NK-92 treated with Interleukin-12 subunit alpha and Interleukin-12 subunit beta, amount 100 ng/mL, for 24 hours (cell line): ENCODE data around the gene EHBP1L1.

ENCODE experiments used
- DNase-seq: peaks from one replicate; lab custom pipeline; 2025; lab: John Stamatoyannopoulos, UW

EHBP1L1 gene

DNA sequence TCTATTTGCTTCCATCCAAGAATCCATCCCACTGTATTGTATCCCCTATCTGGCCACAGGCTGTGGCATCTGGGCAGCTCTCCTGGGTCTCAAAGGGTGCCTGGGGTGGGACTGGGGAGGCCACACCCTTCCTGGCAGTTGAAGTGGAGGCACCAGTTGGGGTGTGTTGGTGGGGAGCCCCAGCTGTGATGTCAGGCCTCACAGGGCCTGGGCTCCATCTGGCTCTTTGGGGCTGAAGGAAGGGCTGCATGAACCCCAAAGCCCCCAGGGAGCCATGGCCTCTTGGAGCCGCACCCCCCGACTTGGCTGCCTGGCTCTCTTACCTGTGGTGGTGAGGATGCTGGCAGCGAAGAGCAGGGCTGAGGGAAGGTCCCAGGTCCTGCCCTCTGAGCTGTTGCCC is 19.3 kb downstream of the EHBP1L1 start:
- DNase-seq: no peak

DNA sequence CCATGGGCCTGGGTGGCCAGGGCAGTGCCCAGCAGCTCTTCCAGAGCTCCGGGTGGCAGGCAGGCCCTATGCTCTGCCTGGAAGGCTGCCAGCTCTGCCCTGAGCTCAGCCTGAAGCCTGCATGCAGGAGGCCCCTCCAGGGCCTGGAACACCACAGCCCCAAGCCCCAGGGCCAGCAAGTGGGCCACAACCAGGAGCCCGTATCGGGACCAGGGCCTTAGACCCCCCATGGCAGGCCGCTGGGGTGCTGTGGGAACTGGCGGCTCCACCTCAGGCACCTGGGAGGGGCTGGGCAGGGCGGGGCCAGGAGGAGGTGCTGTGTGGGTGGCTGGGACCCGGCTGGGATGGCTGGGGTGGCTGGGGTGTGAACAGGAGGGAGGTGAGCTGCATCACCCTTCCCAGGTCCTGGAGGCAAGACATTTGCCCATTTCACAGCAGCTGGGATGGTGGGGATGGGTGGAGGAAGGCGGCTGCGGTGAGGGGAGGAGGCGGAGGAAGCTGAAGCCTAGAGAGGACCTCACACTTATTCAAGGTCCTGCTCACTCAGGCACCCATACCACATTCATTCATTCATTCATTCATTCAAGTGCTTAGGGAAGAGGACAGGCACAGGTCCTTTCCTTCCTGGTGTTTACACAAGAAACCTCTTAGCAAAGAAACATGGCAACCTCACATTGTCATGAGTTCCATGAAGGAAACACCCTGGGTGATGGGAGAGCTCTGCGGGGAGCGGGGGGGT is 19.9 kb downstream of the EHBP1L1 start, which contains the start of gene KCNK7:
Gene KCNK7, minus strand, starts transcription at position 258 of the 739 bp plus-strand sequence. Its CDS starts 28 bp downstream, at position 230.
- no peak for DNase-seq

DNA sequence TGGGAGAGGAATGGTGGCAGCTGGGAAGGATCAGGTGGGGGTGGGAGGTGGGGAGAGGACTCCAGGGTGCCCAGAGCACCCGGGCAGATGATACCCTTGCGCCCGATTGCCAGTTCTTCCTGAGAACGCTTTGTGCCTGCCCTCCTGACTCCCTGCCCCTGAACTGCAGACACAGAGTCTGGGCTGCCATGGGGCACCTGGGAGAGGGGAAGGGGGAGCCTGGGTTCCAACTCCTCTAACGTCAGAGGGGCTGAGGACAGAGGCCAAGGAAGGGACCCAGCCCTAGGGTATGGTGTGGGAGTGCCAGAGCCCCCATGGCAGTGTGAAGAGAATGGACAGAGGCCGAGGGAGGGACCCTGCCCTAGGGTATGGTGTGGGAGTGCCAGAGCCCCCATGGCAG is 20.7 kb downstream of the EHBP1L1 start:
- no peak for DNase-seq

DNA sequence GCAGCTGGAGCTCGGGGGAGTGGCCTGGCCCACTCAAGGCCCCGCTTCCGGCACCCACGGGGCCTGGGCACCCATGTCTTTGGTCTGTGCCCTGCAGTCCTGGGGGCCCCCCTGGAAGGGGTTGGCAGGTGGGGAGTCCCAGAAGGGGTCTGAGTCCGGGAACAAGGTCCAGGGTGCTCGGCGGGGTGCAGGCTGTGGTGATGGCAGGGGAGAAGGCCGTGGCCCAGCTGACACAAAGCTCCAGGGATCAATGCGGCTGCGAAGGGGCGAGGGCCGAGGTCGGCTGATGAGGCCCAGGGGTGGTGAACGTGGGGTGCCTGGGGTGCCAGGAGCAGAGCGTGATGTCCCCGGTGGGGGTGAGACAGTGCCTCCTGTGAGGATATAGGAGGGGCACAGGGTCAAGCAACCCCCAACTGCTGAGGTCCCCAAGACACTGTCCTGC is 22.4 kb downstream of the EHBP1L1 start:
- DNase-seq: no peak

DNA sequence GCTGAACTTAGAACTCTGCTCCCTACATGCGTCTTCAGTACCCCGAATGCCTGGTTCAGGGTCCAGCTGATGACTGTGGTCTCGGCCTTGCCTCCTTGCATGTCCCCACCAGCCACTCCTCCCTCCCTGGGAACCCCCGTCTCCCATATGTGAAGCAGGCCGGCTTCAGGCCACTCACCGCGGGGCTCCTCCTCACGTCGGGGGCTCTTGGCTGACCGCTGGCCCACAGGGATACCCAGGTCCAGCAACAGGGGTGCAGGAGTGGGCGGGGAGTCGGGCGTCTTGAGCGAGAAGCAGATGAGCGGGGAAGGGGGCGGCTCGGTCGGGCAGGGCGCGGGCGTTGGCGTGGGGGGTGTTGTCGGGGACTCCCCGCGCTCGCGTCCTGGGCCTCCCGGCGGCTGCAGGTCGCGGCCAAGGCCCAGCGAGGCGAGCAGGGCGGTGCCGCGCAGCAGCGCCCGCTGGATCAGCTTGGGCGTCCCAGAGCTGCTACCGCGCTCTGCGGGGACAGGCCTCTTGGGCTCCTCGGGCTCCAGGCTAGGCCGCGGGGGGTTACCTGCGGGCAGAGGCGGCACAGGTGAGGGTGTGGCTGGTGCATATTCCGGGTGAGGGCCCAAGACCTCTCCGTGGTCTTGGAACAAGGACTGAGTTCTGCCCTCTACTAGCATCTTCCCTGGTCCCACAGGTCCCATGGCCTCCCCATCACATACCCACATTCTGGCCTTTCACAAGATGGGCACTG is 23.5 kb downstream of the EHBP1L1 start:
- DNase-seq: no peak

DNA sequence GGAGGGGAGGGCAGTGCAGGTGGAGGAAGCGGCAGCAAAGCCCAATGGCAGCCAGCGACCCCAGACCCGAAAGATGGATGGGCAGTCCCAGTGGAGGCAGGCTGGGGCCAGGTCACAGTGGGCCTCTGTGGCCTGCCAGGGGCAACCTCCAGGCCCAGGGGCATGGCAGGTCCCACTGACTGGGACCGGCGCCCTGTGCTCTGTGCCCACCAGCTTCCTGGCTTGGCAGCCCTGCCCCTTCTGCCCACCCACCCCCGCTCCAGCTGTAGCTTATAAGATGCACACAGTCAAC is 24.0 kb downstream of the EHBP1L1 start:
- DNase-seq: no peak

DNA sequence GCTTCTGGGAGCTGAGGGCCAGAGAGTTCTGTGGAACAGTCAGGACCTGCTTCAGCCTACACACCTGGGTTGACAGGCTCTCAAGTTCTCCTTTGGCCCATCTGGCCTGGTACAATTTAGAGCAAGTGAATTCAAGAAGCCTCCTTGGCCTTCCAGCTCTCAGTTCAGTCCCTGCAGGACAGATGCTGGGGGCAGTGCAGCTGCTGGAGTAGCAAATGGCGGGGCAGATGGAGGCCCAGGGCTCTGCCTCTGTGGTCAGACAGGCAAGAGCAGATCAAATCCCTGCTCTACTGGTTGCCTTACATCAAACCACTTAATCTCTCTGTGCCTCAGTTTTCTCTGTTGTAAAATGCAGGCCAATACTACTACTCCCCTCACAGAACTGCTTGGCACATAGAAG is 28.4 kb downstream of the EHBP1L1 start:
- no peak for DNase-seq

DNA sequence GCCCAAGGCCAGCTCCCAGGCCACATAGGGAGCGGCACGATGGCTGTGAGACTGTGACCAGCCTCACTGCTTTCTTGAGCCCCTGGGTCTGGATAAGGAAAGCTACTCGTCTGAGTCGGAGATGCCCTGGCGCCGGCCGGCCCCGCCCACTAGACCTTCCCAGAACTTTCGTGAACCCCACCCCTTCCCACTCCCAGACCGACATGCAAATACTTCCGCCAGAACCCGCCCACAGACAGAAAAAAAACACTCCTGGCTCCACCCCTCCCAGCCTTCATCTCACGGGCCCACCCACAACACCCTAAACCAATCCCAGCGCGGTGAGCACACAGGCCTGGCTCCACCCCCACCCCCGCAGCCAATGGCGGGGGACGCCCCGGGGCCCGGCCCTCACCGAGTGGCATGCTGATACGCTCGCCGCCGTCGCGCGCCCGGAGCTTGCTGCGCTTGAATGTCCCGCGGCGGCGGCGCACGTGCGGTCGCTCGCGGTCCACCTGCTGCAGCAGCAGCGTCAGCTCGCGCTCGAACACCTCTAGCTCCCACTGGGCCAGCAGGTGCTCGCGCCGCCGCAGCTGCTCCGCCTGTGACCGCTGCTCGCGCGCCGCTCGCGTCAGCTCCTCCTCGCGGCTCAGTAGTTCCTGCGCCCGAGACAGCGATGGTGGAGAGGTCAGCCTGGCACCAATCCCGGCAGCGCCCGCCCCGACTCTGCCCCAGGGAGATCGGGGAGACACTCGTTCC is 31.2 kb downstream of the EHBP1L1 start:
- DNase-seq: no peak

DNA sequence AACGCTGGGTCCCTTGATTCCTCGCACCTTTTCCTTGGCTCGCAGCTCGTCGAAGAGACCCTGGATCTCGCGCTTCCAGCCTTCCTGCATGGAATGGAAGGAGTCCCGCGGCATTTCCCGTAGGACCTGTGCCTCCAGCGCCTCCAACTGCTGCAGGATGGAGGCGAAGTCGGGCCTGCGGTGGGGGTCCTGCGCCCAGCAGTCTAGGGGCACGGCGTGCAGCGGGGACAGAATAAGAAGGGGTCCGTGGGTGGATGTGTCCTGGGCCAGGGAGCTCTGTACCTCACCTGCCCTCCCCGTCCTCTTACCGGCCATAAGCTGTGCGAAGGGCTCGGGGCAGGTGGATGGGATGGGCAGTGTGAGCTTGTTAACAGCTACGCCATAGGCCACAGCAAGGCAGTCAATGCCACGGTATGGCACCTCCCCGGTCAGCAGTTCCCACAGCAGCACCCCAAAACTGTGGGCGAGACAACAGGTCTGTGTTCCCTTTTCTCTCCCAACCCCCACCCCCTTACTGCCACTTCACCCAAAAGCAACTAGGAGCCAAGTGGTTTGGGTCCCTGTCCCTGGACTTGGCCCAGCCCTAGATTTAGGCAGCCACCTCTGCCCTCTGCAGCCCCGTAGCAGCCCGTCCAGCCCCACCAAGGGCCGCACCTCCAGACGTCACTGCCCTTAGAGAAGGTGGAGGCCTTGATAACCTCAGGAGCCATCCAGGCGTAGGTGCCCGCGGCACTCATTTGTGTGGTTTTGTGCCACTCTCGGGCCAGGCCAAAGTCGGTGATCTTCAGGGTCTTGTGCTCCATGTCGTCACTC is 32.0 kb downstream of the EHBP1L1 start:
- no peak for DNase-seq

DNA sequence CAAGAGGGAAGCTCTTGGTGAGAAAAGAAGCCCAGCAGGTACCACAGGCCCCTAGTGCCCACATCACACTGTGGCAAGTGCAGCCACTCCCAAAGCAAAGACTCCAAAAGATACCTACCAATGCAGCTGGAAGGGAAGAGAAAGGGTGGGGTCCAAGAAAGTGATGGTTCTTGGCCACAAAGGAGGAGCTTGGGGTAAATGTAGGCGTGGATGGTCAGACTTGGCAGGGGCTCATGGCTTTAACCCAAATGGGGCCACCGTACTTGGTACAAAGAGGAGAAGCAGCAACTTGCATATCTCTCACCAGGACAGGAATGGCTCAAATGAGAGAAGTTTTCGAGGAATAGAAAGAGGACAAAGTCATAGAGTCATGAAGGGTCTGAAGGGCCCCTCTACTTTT is 33.4 kb downstream of the EHBP1L1 start:
- DNase-seq: no peak

DNA sequence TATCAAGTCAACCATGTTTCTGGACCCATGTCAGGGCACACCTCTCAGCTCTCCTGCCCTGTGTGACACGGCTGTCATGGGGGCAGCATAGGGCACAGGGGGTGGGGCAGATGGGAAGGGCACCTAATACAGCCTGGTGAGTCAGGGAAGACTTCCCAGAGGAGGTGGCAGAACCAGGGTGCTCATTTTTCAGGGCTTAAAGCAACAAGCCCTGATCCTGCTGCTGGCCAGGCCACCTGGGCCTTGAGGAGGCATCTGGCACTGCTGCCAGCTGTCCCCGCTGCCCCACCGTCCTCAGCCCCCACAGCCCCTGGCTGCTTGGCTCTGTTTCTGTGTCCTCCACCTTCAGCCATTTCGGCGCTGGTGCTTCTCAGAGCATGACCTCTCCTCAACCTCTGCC is 33.8 kb downstream of the EHBP1L1 start:
- DNase-seq: no peak

DNA sequence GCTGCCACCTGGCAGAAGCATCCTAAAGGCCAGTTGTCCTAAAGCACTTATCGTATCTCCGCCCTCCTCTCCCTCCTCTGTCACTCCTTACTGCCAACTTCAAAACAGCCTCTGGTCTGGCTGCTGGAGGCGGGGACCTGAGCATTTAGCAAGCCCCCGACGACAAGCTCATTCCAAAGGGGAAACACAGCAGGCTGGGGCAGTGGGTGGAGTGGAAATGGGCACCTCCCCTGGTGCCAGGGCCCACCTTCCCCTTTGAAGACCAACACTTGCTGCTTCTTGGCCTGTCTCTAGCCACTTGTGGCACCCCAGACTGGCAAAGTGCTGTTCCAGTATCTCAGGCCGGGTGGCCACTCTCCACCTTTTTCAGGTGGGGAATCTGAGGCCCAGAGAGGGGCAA is 34.6 kb downstream of the EHBP1L1 start:
- no peak for DNase-seq

DNA sequence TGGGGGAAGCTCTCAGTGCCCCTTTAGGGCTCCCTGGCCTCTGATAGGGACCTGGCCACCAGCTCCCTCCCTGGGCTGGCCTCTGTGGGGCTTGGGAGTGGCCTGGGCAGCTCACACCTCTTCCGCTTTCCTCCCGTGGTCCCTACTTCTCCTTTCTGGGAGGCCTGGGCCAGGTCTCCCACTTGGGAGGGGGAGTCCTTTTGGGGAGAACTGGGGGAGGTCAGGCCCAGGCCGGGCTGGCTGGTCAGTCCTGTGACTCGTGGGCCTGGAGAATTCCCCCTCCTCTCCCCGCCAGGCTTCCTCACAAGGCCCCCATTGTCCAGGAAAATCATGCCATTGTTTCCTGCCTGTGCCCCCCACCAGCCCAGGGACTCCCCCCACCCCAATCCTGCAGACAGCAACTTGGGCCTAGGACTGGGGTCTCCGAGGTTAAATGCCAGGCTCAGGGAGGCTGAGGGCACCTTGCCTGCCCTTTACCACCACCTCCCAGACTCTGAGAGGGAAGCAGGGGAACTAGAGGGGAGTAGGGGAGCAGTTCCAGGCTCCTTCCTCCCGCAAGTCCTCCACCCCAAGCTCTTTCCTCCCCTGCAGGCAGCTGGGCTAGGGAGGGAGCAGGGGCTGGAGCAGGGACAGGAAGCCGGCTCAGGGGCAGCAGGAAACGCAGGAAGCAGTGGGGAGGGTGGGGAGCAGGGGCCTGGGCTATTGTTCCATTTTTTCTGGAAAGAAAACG is 35.3 kb downstream of the EHBP1L1 start:
- DNase-seq: no peak

DNA sequence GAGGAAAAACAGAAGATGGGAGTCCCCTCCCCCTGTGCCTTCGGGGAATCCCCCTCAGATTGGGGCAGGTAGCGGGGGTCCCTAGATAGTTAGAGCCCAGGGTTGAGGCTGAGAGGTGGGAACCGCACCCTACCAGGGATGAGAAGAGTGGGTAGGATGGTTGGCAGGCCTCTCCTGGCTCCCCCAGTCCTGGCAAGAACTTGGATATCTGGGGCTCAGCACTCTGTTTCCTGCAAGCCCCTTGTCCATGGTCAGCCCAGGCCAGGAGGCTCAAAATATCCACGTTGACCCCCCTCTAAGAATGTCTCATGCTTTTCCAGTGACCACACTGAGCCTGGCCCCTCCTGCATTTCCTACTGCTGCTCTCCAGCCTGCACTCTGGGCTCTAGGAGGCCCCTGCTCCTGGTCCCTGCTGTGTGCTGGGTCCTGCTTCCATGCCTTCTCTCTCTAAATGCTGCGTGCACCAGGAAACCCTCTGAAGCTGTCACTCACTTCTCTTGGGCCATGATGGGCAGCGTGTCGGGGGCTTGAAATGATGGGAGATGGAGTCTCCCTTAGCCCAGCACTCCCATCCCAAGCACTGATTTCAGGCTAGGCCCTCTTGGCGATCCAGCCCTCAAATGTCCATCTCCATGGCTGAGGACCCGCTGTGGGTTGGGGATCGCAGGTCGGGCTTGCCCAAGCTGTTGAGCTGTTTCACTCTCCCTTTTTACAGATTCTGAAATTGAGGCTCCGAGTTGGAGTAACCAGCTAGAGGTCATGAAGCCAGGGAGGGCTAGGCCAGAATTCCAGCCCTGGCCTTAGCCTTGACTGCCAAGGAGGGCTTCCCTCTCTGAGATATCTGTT is 36.1 kb downstream of the EHBP1L1 start:
- no peak for DNase-seq

DNA sequence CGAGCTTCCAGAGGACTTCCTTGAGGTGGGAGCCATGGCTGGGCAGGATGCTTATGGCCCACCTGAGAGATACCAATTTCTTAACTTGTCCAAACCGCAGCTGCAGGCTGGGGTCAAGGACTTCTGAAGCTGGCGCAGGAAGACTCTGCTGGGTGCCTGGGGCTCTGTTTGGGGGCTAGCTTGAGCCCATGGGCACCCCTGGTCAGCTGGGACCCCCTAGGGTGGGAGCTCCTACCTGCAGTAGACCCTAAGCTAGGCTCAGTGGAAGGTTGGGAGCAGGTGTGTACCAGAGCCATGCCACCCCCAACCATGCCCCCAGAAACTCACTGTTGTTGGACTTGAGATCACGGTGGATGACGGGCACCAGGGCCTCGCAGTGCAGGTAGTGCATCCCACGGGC is 36.8 kb downstream of the EHBP1L1 start:
- DNase-seq: no peak

DNA sequence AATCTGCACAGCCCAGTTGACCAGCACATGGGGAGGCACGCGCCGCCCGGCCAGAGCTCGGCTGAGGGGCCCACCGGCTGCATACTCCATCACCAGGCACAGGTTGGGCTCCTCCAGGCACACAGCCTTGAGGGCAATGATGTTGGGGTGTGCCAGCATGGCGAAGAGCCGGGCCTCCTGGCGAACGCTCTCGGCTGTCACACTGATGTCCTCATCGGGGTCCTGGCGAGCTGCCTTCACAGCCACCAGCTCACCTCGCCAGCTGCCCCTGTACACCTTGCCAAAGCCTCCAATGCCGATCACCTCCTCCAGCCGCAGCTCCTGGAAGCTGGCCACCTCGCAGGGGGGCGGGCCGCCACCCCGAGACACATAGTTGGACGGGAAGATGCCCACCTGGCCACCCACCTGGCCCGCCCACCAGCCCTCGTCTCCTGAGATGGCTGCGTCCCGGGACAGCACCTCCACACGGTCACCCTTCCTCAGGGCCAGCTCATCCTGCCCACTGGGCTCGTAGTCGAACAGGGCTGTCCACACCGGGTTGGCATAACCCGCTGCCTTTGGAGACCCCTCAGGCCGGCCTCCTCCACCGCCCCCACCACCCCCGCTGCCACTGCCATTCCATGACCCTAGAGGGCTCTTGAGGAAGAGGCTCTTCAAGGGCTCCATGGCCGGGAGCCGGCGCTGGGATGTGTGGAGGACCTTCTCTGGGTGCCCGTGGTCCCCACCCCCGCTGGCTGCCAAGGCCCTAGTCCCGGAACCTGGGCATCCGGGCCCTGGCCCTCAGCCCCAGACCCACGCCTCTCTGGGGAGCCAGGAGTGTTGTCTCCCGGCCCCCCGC is 37.5 kb downstream of the EHBP1L1 start:
- no peak for DNase-seq

DNA sequence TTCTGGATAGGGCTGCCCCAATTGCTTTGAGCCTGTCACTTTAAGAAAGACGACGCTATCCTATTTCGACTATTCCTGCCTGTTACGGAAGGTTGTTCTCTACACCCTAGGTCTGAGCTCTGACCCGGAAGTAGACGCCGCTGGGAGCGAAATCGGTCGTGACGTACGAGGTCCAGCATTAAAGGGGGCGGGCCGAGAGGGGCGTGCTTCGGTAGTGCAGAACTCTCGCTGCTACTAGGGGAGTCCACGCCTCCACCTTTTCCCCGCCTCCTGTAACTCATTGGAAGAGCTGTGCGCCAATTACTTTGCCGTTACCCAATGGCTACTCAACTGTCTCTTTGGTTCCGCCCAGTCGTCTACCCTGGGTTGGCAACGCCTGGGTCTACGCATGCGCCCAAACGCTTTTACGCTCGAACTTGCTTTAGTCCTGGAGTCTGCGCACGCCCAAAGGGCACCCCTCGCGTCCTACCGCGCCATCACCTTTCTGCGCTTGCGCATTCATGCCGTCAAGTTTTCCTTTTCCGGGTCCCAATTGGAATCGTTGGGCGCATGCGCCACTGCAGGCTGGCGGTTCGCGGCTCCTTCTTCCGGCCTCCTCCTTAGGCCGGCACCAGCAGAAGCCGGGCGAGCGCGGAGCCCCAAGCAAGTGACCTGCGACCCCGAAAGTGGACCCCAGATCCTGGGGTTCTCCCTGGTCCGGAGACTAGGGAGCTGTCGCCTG is 39.5 kb downstream of the EHBP1L1 start, which contains the start of gene PCNX3:
Gene PCNX3, plus strand, starts transcription at position 548 of the 721 bp plus-strand sequence. CDS start 536 bp downstream, outside the sequence.
- DNase-seq: peak; percentile 100

DNA sequence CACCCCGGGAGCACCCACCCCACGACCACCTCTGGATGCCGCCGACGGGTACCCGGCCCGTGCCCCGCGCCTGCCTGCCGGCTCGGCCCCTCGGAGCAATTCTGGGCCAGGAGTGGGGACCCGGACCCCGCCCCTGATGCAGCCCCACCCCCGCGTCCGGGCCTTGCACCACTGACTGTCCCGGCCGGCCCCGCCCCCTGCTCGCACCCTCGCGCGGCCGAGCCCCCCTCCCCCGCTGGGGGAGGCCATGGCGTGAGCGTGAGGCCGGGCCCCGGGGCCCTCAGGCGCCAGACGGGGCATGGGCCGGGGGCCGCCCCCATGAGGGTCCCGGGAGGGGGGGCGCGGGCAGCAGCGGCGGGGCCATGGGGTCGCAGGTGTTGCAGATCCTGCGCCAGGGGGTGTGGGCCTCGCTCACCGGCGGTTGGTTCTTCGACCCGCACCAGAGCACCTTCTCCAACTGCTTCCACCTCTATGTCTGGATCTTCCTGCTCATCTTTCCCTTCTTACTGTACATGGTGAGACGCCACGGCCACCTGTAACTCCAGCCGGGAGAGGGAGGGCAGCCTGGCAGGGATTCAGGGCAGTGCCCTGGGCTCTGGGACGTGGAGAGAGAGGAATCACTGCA is 40.2 kb downstream of the EHBP1L1 start:
- DNase-seq: peak; percentile 85
